Mammary epithelial cell (primary cell): ENCODE data around the gene LMNTD1.

Experiments used
- EZH2 ChIP-seq: IDR thresholded peaks from 2 replicates; pipeline ENCODE4 v1.6.1; 2012; ENCODE audit warnings: low read length, inconsistent platforms, borderline replicate concordance
- TF ChIP-seq, protein P1 (sequence below), 2 donors: IDR thresholded peaks in 1 of 2; conservative IDR thresholded peaks in 1 of 2; 2 replicates each; pipeline ENCODE4 v1.5.1; 2011 to 2012; ENCODE audit warnings: inconsistent platforms in 2 of 2, low read length in 2 of 2, mild to moderate bottlenecking in 2 of 2, control low read depth in 1 of 2, low read depth in 1 of 2; ENCODE audit not compliant: insufficient read depth in 1 of 2; ENCODE audit errors: extremely low read depth in 1 of 2

DNA sequence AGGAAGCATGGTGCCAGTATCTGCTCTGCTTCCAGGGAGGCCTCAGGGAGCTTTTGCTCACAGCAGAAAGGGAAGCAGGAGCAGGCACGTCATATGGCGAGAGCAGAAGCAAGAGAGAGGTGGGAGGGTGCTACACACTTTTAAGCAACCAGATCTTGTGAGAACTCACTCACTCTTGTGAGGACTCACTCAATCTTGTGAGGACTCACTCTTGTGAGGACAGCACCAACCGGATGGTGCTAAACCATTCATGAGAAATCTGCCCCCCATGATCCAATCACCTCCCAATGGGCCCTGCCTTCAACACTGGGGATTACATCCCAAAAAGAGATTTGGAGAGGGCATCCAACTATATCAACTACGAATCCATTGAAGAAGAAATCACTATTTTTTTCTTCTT, 34.3 kb upstream of the LMNTD1 start:
- TF ChIP-seq EZH2, result no peak
- TF ChIP-seq, protein P1, sequence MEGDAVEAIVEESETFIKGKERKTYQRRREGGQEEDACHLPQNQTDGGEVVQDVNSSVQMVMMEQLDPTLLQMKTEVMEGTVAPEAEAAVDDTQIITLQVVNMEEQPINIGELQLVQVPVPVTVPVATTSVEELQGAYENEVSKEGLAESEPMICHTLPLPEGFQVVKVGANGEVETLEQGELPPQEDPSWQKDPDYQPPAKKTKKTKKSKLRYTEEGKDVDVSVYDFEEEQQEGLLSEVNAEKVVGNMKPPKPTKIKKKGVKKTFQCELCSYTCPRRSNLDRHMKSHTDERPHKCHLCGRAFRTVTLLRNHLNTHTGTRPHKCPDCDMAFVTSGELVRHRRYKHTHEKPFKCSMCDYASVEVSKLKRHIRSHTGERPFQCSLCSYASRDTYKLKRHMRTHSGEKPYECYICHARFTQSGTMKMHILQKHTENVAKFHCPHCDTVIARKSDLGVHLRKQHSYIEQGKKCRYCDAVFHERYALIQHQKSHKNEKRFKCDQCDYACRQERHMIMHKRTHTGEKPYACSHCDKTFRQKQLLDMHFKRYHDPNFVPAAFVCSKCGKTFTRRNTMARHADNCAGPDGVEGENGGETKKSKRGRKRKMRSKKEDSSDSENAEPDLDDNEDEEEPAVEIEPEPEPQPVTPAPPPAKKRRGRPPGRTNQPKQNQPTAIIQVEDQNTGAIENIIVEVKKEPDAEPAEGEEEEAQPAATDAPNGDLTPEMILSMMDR (conservative IDR thresholded peaks at IDR 0.05 in 1 of 2, IDR thresholded peaks at IDR 0.05 in 1 of 2; ENCODE audit: extremely low read depth in 1 of 2, insufficient read depth in 1 of 2, low read depth in 1 of 2, low read length in 2 of 2), result no peak
